Testis (tissue), 2 donors: Measurements from ENCODE around the gene CPSF2.

Experiments
- POLR2A ChIP-seq: fragments of 450-650 bp; IDR thresholded peaks from one replicate; pipeline ENCODE4 v1.6.1; 2017; ENCODE audit warnings: antibody characterized with exemption, mild to moderate bottlenecking, moderate library complexity
- TF ChIP-seq, protein P1 (sequence below), 3 experiments: fragments of 450-650 bp in 2 of 3; fragments of 200-600 bp in 1 of 3; sonication (generic) in 1 of 3; IDR thresholded peaks; one replicate each; pipeline ENCODE4 v1.5.1; 2016 to 2019; ENCODE audit warnings: antibody characterized with exemption in 3 of 3, mild to moderate bottlenecking in 2 of 3, moderate library complexity in 1 of 3

- TF ChIP-seq POLR2A: no peak
- TF ChIP-seq, protein P1, sequence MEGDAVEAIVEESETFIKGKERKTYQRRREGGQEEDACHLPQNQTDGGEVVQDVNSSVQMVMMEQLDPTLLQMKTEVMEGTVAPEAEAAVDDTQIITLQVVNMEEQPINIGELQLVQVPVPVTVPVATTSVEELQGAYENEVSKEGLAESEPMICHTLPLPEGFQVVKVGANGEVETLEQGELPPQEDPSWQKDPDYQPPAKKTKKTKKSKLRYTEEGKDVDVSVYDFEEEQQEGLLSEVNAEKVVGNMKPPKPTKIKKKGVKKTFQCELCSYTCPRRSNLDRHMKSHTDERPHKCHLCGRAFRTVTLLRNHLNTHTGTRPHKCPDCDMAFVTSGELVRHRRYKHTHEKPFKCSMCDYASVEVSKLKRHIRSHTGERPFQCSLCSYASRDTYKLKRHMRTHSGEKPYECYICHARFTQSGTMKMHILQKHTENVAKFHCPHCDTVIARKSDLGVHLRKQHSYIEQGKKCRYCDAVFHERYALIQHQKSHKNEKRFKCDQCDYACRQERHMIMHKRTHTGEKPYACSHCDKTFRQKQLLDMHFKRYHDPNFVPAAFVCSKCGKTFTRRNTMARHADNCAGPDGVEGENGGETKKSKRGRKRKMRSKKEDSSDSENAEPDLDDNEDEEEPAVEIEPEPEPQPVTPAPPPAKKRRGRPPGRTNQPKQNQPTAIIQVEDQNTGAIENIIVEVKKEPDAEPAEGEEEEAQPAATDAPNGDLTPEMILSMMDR (IDR thresholded peaks at IDR 0.05): no peak
Observed at GRCh38 chr14:92105893-92106142, 16.0 kb upstream of the CPSF2 start.
